CD14-positive monocyte (primary cell): Measurements from ENCODE around the gene TGFB3. TPM values are rescaled to one million over a fixed set of nuclear protein-coding genes. Genes with fewer than 3 reads are reported as not detected.

ENCODE experiments used
- DNase-seq, 3 donors: peaks; one replicate each; pipeline ENCODE4 v3.0.0-alpha.2; 2011 to 2022
- H2AFZ ChIP-seq: 2 replicates; pipeline ENCODE4 v1.6.0; 2012; ENCODE audit warnings: mild to moderate bottlenecking, low read depth, low read length, inconsistent platforms; ENCODE audit not compliant: insufficient read depth, poor library complexity, severe bottlenecking
- H3K27ac ChIP-seq, 2 donors: 1 replicate in 1 of 2; 2 replicates in 1 of 2; pipeline ENCODE4 v1.5.1; 2012 to 2013; ENCODE audit warnings: low read length in 2 of 2, control low read depth in 1 of 2, inconsistent platforms in 1 of 2, low read depth in 1 of 2, mild to moderate bottlenecking in 1 of 2
- H3K27me3 ChIP-seq, 2 donors: one replicate each; pipeline versions ENCODE4 v1.6.0 to v1.6.1; 2011 to 2013; ENCODE audit warnings: low read length in 2 of 2; ENCODE audit not compliant: control insufficient read depth in 2 of 2, insufficient read depth in 2 of 2
- H3K36me3 ChIP-seq, 2 donors: replicated peaks in 1 of 2; 1 replicate in 1 of 2; 2 replicates in 1 of 2; pipeline versions ENCODE4 v1.5.1 to v1.6.1; 2012 to 2013; ENCODE audit warnings: low read length in 2 of 2, control low read depth in 1 of 2, inconsistent platforms in 1 of 2, mild to moderate bottlenecking in 1 of 2; ENCODE audit not compliant: insufficient read depth in 2 of 2, control insufficient read depth in 1 of 2
- H3K4me1 ChIP-seq, 2 donors: 1 replicate in 1 of 2; 2 replicates in 1 of 2; pipeline versions ENCODE4 v1.5.1 to v1.6.1; 2012 to 2013; ENCODE audit warnings: low read length in 2 of 2, control low read depth in 1 of 2, inconsistent platforms in 1 of 2, mild to moderate bottlenecking in 1 of 2, moderate library complexity in 1 of 2; ENCODE audit not compliant: insufficient read depth in 2 of 2, control insufficient read depth in 1 of 2
- H3K4me2 ChIP-seq: replicated peaks from 2 replicates; pipeline ENCODE3; 2012; ENCODE audit warnings: low read length, moderate library complexity, mild to moderate bottlenecking; ENCODE audit not compliant: poor library complexity, severe bottlenecking; ENCODE audit errors: extremely low read depth
- H3K4me3 ChIP-seq, 3 experiments: fragments of 200-600 bp in 1 of 3; sonication (generic) in 1 of 3; replicated peaks in 1 of 3; 1 replicate in 2 of 3; 2 replicates in 1 of 3; pipeline ENCODE4 v1.5.1; 2011 to 2013; ENCODE audit warnings: low read length in 3 of 3, mild to moderate bottlenecking in 3 of 3, control low read depth in 2 of 3, low read depth in 2 of 3, inconsistent platforms in 1 of 3, moderate library complexity in 1 of 3
- H3K79me2 ChIP-seq: 2 replicates; pipeline ENCODE4 v1.6.0; 2012; ENCODE audit warnings: mild to moderate bottlenecking, control low read depth, inconsistent platforms, low read length, moderate library complexity; ENCODE audit not compliant: insufficient read depth
- H3K9ac ChIP-seq: 2 replicates; pipeline ENCODE4 v1.6.0; 2017; ENCODE audit warnings: low read length, mild to moderate bottlenecking; ENCODE audit not compliant: insufficient read depth, poor library complexity, severe bottlenecking
- H3K9me3 ChIP-seq, 2 donors: replicated peaks in 1 of 2; 1 replicate in 1 of 2; 2 replicates in 1 of 2; pipeline versions ENCODE4 v1.5.1 to v1.6.1; 2012 to 2013; ENCODE audit warnings: low read length in 2 of 2, control low read depth in 1 of 2; ENCODE audit not compliant: control insufficient read depth in 1 of 2, insufficient read depth in 1 of 2
- H4K20me1 ChIP-seq: 2 replicates; pipeline ENCODE4 v1.6.0; 2012; ENCODE audit warnings: mild to moderate bottlenecking, low read length, control low read depth, moderate library complexity; ENCODE audit not compliant: insufficient read depth
- H3K27ac Mint-ChIP-seq, 7 donors: one replicate each; pipeline ENCODE4 v1.8.0; 2020; ENCODE audit warnings: mild to moderate bottlenecking in 7 of 7, mixed read lengths in 7 of 7, moderate library complexity in 6 of 7, inconsistent platforms in 2 of 7
- H3K27me3 Mint-ChIP-seq, 3 donors: one replicate each; pipeline ENCODE4 v1.8.0; 2021 to 2022; ENCODE audit warnings: low read depth in 3 of 3, mild to moderate bottlenecking in 3 of 3, mixed read lengths in 3 of 3, moderate library complexity in 3 of 3, inconsistent platforms in 1 of 3
- H3K36me3 Mint-ChIP-seq, 2 donors: one replicate each; pipeline ENCODE4 v1.8.0; 2020; ENCODE audit warnings: mixed read lengths in 2 of 2, inconsistent platforms in 1 of 2, mild to moderate bottlenecking in 1 of 2
- H3K4me1 Mint-ChIP-seq: one replicate; pipeline ENCODE4 v1.8.0; 2020; ENCODE audit warnings: mild to moderate bottlenecking, mixed read lengths
- H3K4me3 Mint-ChIP-seq, 2 donors: one replicate each; pipeline ENCODE4 v1.8.0; 2020; ENCODE audit warnings: mild to moderate bottlenecking in 2 of 2, mixed read lengths in 2 of 2, moderate library complexity in 1 of 2
- H3K9me3 Mint-ChIP-seq, 7 donors: one replicate each; pipeline ENCODE4 v1.8.0; 2020 to 2022; ENCODE audit warnings: mixed read lengths in 7 of 7, mild to moderate bottlenecking in 6 of 7, moderate library complexity in 6 of 7, inconsistent platforms in 2 of 7
- WGBS: methylation state at CpG from one replicate; pipeline ENCODE4 v1.1.5; 2013; ENCODE audit warnings: missing lambda C conversion rate; ENCODE audit not compliant: insufficient coverage; 5-methylcytosine and 5-hydroxymethylcytosine counted together
- intact Hi-C, 2 donors: fragments of 100-400 bp; cut with micrococcal nuclease; formaldehyde crosslinking; loops; one replicate each; pipeline versions ENCODE4 v1.15.0 to v1.15.1; 2023
- polyA plus RNA-seq, 3 donors: library from polyadenylated mRNA; depleted of rRNA in 1 of 3; unstranded in 2 of 3; stranded (reverse) in 1 of 3; fragments of 300-500 nt in 2 of 3; fragments of >200 nt in 1 of 3; fragmentation: Illumina TruSeq in 2 of 3; gene quantifications; 1 replicate in 2 of 3; 2 replicates in 1 of 3; pipeline ENCODE4 v1.2.3, GENCODE V29; 2012 to 2021
- TF ChIP-seq, protein P1 (sequence below): fragments of 200-600 bp; IDR thresholded peaks from one replicate; pipeline ENCODE4 v1.8.0; 2022; ENCODE audit warnings: antibody characterized with exemption, mild to moderate bottlenecking

The TGFB3 gene
- polyA plus RNA-seq, 3 donors: 0.07 to 1.8 TPM; not detected in 1

DNA sequence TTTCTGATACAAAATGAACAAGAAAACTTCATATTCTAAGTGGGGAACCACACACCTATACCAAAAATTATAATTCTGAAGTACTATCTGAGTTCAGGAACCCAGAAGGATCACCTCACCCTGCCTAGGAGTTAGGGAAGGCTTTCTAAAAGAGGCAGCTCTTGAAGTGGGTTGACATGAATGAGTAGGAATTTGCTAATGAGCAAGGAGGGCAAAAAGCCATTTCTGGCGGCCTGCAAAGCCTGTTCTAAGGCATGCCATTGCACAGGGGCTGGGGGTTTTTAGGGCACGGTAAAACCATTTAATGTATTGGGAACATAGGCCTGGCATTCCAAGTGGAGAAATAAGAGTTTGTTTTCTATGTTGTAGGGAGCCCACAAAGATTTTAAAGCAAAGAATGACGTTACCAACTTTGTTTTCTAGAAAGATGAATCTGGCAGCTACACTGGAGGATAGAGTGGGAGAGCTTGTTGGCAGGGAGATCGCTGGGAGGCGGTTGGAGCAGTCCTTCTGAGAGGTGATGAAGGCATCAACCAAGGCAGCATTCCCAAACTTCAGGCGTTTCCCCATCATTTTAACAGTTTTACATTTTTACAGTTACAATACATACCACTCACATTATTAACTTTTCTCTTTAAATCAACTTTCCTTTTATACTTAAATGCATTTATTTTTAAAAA is 17.9 kb upstream of the TGFB3 start:
- Histone ChIP-seq H3K9ac (no peak overlapping the region), H3K4me2 (no peak overlapping the region), H3K4me1 (no peaks in the 10 kb centered on the region), H3K36me3 (peaks cover 0 to 6% of the 10 kb centered on the region in 2 donors), H2AFZ (no peak overlapping the region), H3K79me2 (no peaks in the 10 kb centered on the region), H3K27me3 (no peaks in the 10 kb centered on the region), H3K27ac (no peak overlapping the region), H3K4me3 (no peak overlapping the region), H4K20me1 (no peaks in the 10 kb centered on the region), H3K9me3 (peaks cover 0 to under 1% of the 10 kb centered on the region in 2 donors)
- Mint-ChIP-seq H3K9me3 (peaks cover 2 to 10% (median 6%) of the 10 kb centered on the region in 7 donors), H3K27me3 (peaks cover 0 to 2% (median 1%) of the 10 kb centered on the region in 3 donors), H3K4me1 (no peaks in the 10 kb centered on the region), H3K36me3 (peaks cover 14 to 15% of the 10 kb centered on the region in 2 donors), H3K27ac (no peak overlapping the region), H3K4me3 (no peak overlapping the region)
- intact Hi-C loops: no loop called here
- no peak for DNase-seq
- TF ChIP-seq, protein P1, sequence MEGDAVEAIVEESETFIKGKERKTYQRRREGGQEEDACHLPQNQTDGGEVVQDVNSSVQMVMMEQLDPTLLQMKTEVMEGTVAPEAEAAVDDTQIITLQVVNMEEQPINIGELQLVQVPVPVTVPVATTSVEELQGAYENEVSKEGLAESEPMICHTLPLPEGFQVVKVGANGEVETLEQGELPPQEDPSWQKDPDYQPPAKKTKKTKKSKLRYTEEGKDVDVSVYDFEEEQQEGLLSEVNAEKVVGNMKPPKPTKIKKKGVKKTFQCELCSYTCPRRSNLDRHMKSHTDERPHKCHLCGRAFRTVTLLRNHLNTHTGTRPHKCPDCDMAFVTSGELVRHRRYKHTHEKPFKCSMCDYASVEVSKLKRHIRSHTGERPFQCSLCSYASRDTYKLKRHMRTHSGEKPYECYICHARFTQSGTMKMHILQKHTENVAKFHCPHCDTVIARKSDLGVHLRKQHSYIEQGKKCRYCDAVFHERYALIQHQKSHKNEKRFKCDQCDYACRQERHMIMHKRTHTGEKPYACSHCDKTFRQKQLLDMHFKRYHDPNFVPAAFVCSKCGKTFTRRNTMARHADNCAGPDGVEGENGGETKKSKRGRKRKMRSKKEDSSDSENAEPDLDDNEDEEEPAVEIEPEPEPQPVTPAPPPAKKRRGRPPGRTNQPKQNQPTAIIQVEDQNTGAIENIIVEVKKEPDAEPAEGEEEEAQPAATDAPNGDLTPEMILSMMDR: no peak
- 90% methylated on average over 3 of the region's 6 CpGs for WGBS

DNA sequence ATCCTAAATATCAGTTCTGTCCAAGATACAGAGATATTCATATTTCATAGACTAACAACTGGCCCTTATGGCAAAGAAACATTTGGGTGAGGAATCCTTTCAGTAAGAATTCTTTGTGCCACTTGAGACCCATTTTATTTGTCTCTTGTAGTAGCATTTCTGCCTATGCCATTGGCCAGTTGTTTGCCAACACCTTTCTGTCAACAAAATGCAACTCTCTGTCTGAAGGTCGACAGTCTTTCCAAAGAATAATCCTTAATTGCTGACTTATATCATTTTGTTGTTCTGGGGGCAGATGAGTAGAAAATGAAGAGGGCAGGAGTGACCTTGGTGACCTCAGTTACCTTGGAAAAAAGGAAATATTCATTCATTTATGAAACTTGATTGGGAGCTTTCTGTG is 14.7 kb upstream of the TGFB3 start:
- no peak for DNase-seq
- H3K4me3 ChIP-seq: no peak overlapping the region
- TF ChIP-seq, protein P1: no peak
- H3K79me2 ChIP-seq: no peaks in the 10 kb centered on the region
- intact Hi-C loops: no loop called here
- peaks cover 0 to 6% of the 10 kb centered on the region in 2 donors for H3K36me3 ChIP-seq
- H3K27me3 ChIP-seq: no peaks in the 10 kb centered on the region
- whole genome bisulfite sequencing: no CpG with 5 or more reads among the region's 1 CpG
- Mint-ChIP-seq H3K9me3 (no peaks in the 10 kb centered on the region), H3K4me1 (no peaks in the 10 kb centered on the region), H3K27me3 (no peaks in the 10 kb centered on the region), H3K36me3 (peaks cover 5 to 10% of the 10 kb centered on the region in 2 donors), H3K27ac (no peak overlapping the region), H3K4me3 (no peak overlapping the region)
- no peak overlapping the region for H3K27ac ChIP-seq
- no peaks in the 10 kb centered on the region for H3K9me3 ChIP-seq
- no peak overlapping the region for H2AFZ ChIP-seq
- H3K4me1 ChIP-seq: no peaks in the 10 kb centered on the region
- no peak overlapping the region for H3K4me2 ChIP-seq
- no peak overlapping the region for H3K9ac ChIP-seq
- H4K20me1 ChIP-seq: no peaks in the 10 kb centered on the region
